K562 (cell line): ENCODE results near the gene CTSW. TPM values are rescaled to one million over a fixed set of nuclear protein-coding genes. Genes with fewer than 3 reads are reported as not detected.

ENCODE experiments used
- ATF4 ChIP-seq: fragments of 450-650 bp; formaldehyde crosslinking; IDR thresholded peaks from 2 replicates; pipeline ENCODE4 v1.4.0; 2022; ENCODE audit warnings: mild to moderate bottlenecking, moderate library complexity
- EP400 ChIP-seq: fragments of 450-650 bp; IDR thresholded peaks from 2 replicates; pipeline ENCODE4 v1.6.1; 2017; ENCODE audit warnings: antibody characterized with exemption, mild to moderate bottlenecking, moderate library complexity
- ETS2 ChIP-seq: IDR thresholded peaks from 2 replicates; pipeline ENCODE4 v1.6.1; 2016; ENCODE audit warnings: borderline replicate concordance, missing genetic modification characterization, mild to moderate bottlenecking, moderate library complexity, missing compliant biosample characterization; ENCODE audit not compliant: poor library complexity, severe bottlenecking
- KDM2B ChIP-seq: fragments of 250-450 bp; sonication (Bioruptor Pico); IDR thresholded peaks from 2 replicates; pipeline ENCODE4 v1.8.0; 2021; ENCODE audit warnings: mild to moderate bottlenecking, moderate library complexity
- KLF6 ChIP-seq: fragments of 250-450 bp; sonication (Bioruptor Pico); IDR thresholded peaks from 2 replicates; pipeline ENCODE4 v1.4.0; 2020; ENCODE audit warnings: mild to moderate bottlenecking, moderate library complexity, borderline replicate concordance
- NCOR1 ChIP-seq: fragments of 450-650 bp; IDR thresholded peaks from 2 replicates; pipeline ENCODE4 v1.6.1; 2016; ENCODE audit warnings: mild to moderate bottlenecking, moderate library complexity
- NFIC ChIP-seq: fragments of 450-650 bp; IDR thresholded peaks from 2 replicates; pipeline ENCODE4 v1.6.1; 2017; ENCODE audit warnings: mild to moderate bottlenecking, inconsistent platforms
- NR2C1 ChIP-seq, 2 experiments: fragments of 450-650 bp; IDR thresholded peaks; 2 replicates each; pipeline ENCODE4 v1.6.1; 2017; ENCODE audit warnings: mild to moderate bottlenecking in 2 of 2, antibody characterized with exemption in 1 of 2, inconsistent platforms in 1 of 2, missing compliant biosample characterization in 1 of 2, missing genetic modification characterization in 1 of 2
- NR2C2 ChIP-seq, 2 experiments: fragments of 200-800 bp in 1 of 2; sonication (Bioruptor generic) in 1 of 2; sonication (generic) in 1 of 2; formaldehyde crosslinking in 1 of 2; IDR thresholded peaks; 2 replicates each; pipeline versions ENCODE4 v1.6.1 to v1.8.0; 2016 to 2022; ENCODE audit warnings: mild to moderate bottlenecking in 1 of 2, missing compliant biosample characterization in 1 of 2, missing genetic modification characterization in 1 of 2, missing genetic modification reagents in 1 of 2
- RHOXF2B ChIP-seq: fragments of 250-450 bp; sonication (Bioruptor Pico); conservative IDR thresholded peaks from 2 replicates; pipeline ENCODE4 v1.5.1; 2021
- ZBTB43 ChIP-seq: sonication (generic); formaldehyde crosslinking; IDR thresholded peaks from 2 replicates; pipeline ENCODE4 v1.8.0; 2023; ENCODE audit warnings: mild to moderate bottlenecking, missing genetic modification reagents
- ZNF12 ChIP-seq: sonication (generic); formaldehyde crosslinking; IDR thresholded peaks from 2 replicates; pipeline ENCODE4 v1.4.0; 2020; ENCODE audit warnings: mild to moderate bottlenecking, missing genetic modification reagents
- ZNF551 ChIP-seq: fragments of 250-450 bp; sonication (Bioruptor Pico); IDR thresholded peaks from 2 replicates; pipeline ENCODE4 v1.5.0; 2021; ENCODE audit warnings: mild to moderate bottlenecking, moderate library complexity
- ZNF644 ChIP-seq: fragments of 200-800 bp; sonication (Bioruptor generic); IDR thresholded peaks from 2 replicates; pipeline ENCODE4 v1.6.1; 2016; ENCODE audit warnings: low read depth, missing genetic modification characterization, missing compliant biosample characterization
- polyA plus RNA-seq, 8 experiments: library from polyadenylated mRNA; depleted of rRNA in 4 of 8; stranded (reverse) in 5 of 8; unstranded in 3 of 8; fragments of >200 nt; fragmentation: Nextera tagmentation in 2 of 8; fragmentation: Illumina TruSeq in 1 of 8; extraction: Ambion mirVana in 2 of 8; extraction: Trizol in 1 of 8; gene quantifications; 2 replicates each; pipeline versions ENCODE4 v1.2.1 to v1.2.3, GENCODE V29; 2011 to 2014; ENCODE audit warnings: inconsistent platforms in 1 of 8, missing spikeins in 1 of 8
- total RNA-seq, 7 experiments: library from RNA; depleted of rRNA in 6 of 7; stranded (reverse); fragments of >200 nt in 6 of 7; fragmentation: Illumina TruSeq in 2 of 7; extraction: Trizol in 2 of 7; gene quantifications; 2 replicates each; pipeline versions ENCODE4 v1.2.1 to v1.2.3, GENCODE V29; 2011 to 2021; ENCODE audit warnings: low replicate concordance in 1 of 7
- TF ChIP-seq, protein P1 (sequence below): fragments of 450-650 bp; IDR thresholded peaks from 2 replicates; pipeline ENCODE4 v1.6.1; 2017; ENCODE audit warnings: antibody characterized with exemption, mild to moderate bottlenecking
- TF ChIP-seq, protein P2 (sequence below): sonication (generic); formaldehyde crosslinking; IDR thresholded peaks from 2 replicates; pipeline ENCODE4 v1.8.0; 2022; ENCODE audit warnings: mild to moderate bottlenecking, low read depth, missing genetic modification reagents

Gene CTSW
- total and polyA plus RNA-seq, 9 of the 15 experiments (the other 6 are each of a cell fraction or from before 2014, with no cell fraction given) = 0.04 TPM; not detected in 8

- TF ChIP-seq ATF4 (CRISPR knock-in tag) (peak; percentile 9; the same call in 1 of the 2 replicates), KDM2B (CRISPR knock-in tag) (0 out of 2 replicates have a peak, but pooled peaks have one; percentile 15), ZNF12 (CRISPR knock-in tag) (no peak), RHOXF2B (CRISPR knock-in tag) (no peak), KLF6 (CRISPR knock-in tag) (peak; percentile 94), ZBTB43 (no peak; the same call in 1 of the 2 replicates), ZNF551 (CRISPR knock-in tag) (no peak), NR2C2 (CRISPR knock-in tag; IDR thresholded peaks at IDR 0.05) (no peak), NR2C2 (tag; IDR thresholded peaks at IDR 0.05) (peak; percentile 78), NCOR1 (peak; percentile 47), NFIC (peak; percentile 63), ETS2 (tag) (no peak), NR2C1 (IDR thresholded peaks at IDR 0.05) (no peak), NR2C1 (tag; IDR thresholded peaks at IDR 0.05) (peak; percentile 76), EP400 (peak; percentile 38), ZNF644 (tag) (peak; percentile 61; the same call in 1 of the 2 replicates)
- TF ChIP-seq, protein P1, sequence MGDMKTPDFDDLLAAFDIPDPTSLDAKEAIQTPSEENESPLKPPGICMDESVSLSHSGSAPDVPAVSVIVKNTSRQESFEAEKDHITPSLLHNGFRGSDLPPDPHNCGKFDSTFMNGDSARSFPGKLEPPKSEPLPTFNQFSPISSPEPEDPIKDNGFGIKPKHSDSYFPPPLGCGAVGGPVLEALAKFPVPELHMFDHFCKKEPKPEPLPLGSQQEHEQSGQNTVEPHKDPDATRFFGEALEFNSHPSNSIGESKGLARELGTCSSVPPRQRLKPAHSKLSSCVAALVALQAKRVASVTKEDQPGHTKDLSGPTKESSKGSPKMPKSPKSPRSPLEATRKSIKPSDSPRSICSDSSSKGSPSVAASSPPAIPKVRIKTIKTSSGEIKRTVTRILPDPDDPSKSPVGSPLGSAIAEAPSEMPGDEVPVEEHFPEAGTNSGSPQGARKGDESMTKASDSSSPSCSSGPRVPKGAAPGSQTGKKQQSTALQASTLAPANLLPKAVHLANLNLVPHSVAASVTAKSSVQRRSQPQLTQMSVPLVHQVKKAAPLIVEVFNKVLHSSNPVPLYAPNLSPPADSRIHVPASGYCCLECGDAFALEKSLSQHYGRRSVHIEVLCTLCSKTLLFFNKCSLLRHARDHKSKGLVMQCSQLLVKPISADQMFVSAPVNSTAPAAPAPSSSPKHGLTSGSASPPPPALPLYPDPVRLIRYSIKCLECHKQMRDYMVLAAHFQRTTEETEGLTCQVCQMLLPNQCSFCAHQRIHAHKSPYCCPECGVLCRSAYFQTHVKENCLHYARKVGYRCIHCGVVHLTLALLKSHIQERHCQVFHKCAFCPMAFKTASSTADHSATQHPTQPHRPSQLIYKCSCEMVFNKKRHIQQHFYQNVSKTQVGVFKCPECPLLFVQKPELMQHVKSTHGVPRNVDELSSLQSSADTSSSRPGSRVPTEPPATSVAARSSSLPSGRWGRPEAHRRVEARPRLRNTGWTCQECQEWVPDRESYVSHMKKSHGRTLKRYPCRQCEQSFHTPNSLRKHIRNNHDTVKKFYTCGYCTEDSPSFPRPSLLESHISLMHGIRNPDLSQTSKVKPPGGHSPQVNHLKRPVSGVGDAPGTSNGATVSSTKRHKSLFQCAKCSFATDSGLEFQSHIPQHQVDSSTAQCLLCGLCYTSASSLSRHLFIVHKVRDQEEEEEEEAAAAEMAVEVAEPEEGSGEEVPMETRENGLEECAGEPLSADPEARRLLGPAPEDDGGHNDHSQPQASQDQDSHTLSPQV = peak; percentile 44; the same call in 1 of the 2 replicates
- TF ChIP-seq, protein P2, sequence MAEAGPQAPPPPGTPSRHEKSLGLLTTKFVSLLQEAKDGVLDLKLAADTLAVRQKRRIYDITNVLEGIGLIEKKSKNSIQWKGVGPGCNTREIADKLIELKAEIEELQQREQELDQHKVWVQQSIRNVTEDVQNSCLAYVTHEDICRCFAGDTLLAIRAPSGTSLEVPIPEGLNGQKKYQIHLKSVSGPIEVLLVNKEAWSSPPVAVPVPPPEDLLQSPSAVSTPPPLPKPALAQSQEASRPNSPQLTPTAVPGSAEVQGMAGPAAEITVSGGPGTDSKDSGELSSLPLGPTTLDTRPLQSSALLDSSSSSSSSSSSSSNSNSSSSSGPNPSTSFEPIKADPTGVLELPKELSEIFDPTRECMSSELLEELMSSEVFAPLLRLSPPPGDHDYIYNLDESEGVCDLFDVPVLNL = peak; percentile 80; the same call in 1 of the 2 replicates
Measured at GRCh38 chr11:65857853-65858680, 21.6 kb upstream of the CTSW start, which contains the start of gene CFL1 (continued).
